Fibroblast of lung (primary cell): ENCODE measurements around the gene NKAIN2.

ENCODE experiments used
- EZH2 ChIP-seq: IDR thresholded peaks from 2 replicates; pipeline ENCODE4 v1.5.1; 2012; ENCODE audit warnings: low read length, control low read depth, mild to moderate bottlenecking; ENCODE audit errors: missing control alignments
- TF ChIP-seq, protein P1 (sequence below), 2 donors: IDR thresholded peaks in 1 of 2; conservative IDR thresholded peaks in 1 of 2; 1 replicate in 1 of 2; 2 replicates in 1 of 2; pipeline ENCODE4 v1.5.1; 2011 to 2012; ENCODE audit warnings: low read length in 2 of 2, control low read depth in 1 of 2, inconsistent platforms in 1 of 2, low read depth in 1 of 2, mild to moderate bottlenecking in 1 of 2

DNA sequence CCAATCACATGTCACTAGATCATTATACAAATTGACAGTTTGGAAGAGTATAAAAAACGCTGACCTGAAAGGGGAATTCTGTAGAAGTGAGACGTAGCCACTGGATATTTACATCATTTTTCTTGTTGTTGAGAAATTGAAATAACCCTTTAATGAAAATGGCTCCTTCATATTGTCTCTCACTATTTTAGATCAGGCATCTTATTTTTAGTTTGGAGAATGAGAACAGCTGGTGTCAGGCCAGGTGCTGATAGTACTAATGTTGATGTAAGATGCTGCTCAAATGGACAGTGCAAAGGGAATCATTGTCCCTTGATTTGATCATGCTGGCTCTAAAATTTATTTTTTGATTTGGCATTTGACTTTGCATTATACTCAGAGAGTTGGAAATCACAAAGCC is 17.4 kb downstream of the NKAIN2 start:
- TF ChIP-seq, protein P1, sequence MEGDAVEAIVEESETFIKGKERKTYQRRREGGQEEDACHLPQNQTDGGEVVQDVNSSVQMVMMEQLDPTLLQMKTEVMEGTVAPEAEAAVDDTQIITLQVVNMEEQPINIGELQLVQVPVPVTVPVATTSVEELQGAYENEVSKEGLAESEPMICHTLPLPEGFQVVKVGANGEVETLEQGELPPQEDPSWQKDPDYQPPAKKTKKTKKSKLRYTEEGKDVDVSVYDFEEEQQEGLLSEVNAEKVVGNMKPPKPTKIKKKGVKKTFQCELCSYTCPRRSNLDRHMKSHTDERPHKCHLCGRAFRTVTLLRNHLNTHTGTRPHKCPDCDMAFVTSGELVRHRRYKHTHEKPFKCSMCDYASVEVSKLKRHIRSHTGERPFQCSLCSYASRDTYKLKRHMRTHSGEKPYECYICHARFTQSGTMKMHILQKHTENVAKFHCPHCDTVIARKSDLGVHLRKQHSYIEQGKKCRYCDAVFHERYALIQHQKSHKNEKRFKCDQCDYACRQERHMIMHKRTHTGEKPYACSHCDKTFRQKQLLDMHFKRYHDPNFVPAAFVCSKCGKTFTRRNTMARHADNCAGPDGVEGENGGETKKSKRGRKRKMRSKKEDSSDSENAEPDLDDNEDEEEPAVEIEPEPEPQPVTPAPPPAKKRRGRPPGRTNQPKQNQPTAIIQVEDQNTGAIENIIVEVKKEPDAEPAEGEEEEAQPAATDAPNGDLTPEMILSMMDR (conservative IDR thresholded peaks at IDR 0.05 in 1 of 2, IDR thresholded peaks at IDR 0.05 in 1 of 2; ENCODE audit: low read depth in 1 of 2, low read length in 2 of 2), result no peak
- TF ChIP-seq EZH2, result no peak
